Renal pelvis (tissue), 4 donors: ENCODE measurements around the gene RALGAPA2. TPM values are rescaled to one million over a fixed set of nuclear protein-coding genes. Genes with fewer than 3 reads are reported as not detected.
"Not testable (repeated sequence)": the region's sequence is repeated elsewhere in the genome, so short reads cannot be mapped to it uniquely, and the experiment has no call there.

ENCODE experiments used
- DNase-seq: peaks from one replicate; pipeline ENCODE4 v3.0.0-alpha.2; 2013
- polyA plus RNA-seq, 3 donors: library from polyadenylated mRNA; unstranded; fragments of 120-200 nt; gene quantifications; one replicate each; pipeline ENCODE4 v1.2.1, GENCODE V29; 2013; ENCODE audit not compliant: insufficient read length in 3 of 3

The RALGAPA2 gene
- polyA plus RNA-seq, 3 donors = 16.4 to 22.7 (median 21.8) TPM

- DNase-seq = no peak
Observed at GRCh38 chr20:20367575-20368417, 344.6 kb downstream of the RALGAPA2 start, which contains the start of gene INSM1. Gene INSM1, plus strand, starts transcription at chr20:20368104. Its CDS starts 164 bp downstream, at chr20:20368268.

GRCh38 chr20:20366876-20367574 lies 345.4 kb downstream of the RALGAPA2 start:
- DNase-seq = no peak

GRCh38 chr20:20366551-20366875 lies 345.9 kb downstream of the RALGAPA2 start:
- no peak for DNase-seq

GRCh38 chr20:20365480-20366161 lies 346.8 kb downstream of the RALGAPA2 start:
- no peak for DNase-seq

- DNase-seq = no peak
Observed at GRCh38 chr20:20364593-20365479, 347.6 kb downstream of the RALGAPA2 start.

- no peak for DNase-seq
Observed at GRCh38 chr20:20363799-20364592, 348.4 kb downstream of the RALGAPA2 start.

GRCh38 chr20:20363434-20363798 lies 349.0 kb downstream of the RALGAPA2 start:
- no peak for DNase-seq

- no peak for DNase-seq
Observed at GRCh38 chr20:20362774-20363433, 349.5 kb downstream of the RALGAPA2 start.

- DNase-seq = peak; percentile 58
Observed at GRCh38 chr20:20360464-20360863, 352.0 kb downstream of the RALGAPA2 start.

GRCh38 chr20:20359628-20360027 lies 352.8 kb downstream of the RALGAPA2 start:
- DNase-seq = no peak

GRCh38 chr20:20358801-20359200 lies 353.6 kb downstream of the RALGAPA2 start:
- DNase-seq = no peak

- not testable (repeated sequence) for DNase-seq
Observed at GRCh38 chr20:20355503-20355902, 356.9 kb downstream of the RALGAPA2 start.

GRCh38 chr20:20353576-20353975 lies 358.9 kb downstream of the RALGAPA2 start:
- no peak for DNase-seq

- no peak for DNase-seq
Observed at GRCh38 chr20:20344476-20344875, 368.0 kb downstream of the RALGAPA2 start.

- DNase-seq = no peak
Observed at GRCh38 chr20:20343932-20344331, 368.5 kb downstream of the RALGAPA2 start.
